Measurements from ENCODE around the gene GAMT. TPM values are rescaled to one million over a fixed set of nuclear protein-coding genes. Genes with fewer than 3 reads are reported as not detected.

GAMT gene
- total and polyA plus RNA-seq, 2 donors (not counting 3 experiments of a cell fraction or from before 2014, with no cell fraction given) = 22.1 to 36.9 TPM

- peaks cover 0 to 16% of the 10 kb centered on the region in 2 experiments for H3K36me3 ChIP-seq (ENCODE audit: control insufficient read depth in 2 of 2, extremely low read depth in 1 of 2, insufficient read depth in 2 of 2, low read length in 2 of 2)
- peak overlapping the region; percentile 83 for H3K9ac ChIP-seq (replicated peaks; ENCODE audit: extremely low read depth, insufficient read depth, low read length)
- H2AFZ ChIP-seq (ENCODE audit: low read depth, low read length) = no peak overlapping the region
- peak overlapping the region; percentile 18 for H3K27ac ChIP-seq (ENCODE audit: insufficient read depth, low read depth, low read length)
- no peaks in the 10 kb centered on the region for H3K27me3 ChIP-seq (ENCODE audit: control insufficient read depth in 2 of 2, insufficient read depth in 2 of 2, low read length in 2 of 2)
- TF ChIP-seq MAX (IDR thresholded peaks at IDR 0.05; ENCODE audit: insufficient read depth, insufficient read length) (no peak), MYC (IDR thresholded peaks at IDR 0.05; ENCODE audit: low read depth, low read length) (no peak), GATA2 (IDR thresholded peaks at IDR 0.05; ENCODE audit: insufficient read depth, insufficient read length, low read depth, low read length) (no peak), POLR2A (IDR thresholded peaks at IDR 0.05; ENCODE audit: low read depth, low read length) (no peak), FOS (IDR thresholded peaks at IDR 0.05; ENCODE audit: borderline replicate concordance, insufficient read depth, low read length) (no peak), EZH2 (IDR thresholded peaks at IDR 0.05; ENCODE audit: borderline replicate concordance, low read depth, low read length, severe bottlenecking) (no peak), JUN (IDR thresholded peaks at IDR 0.05; ENCODE audit: borderline replicate concordance, insufficient read depth, insufficient read length, low read depth) (no peak)
- intact Hi-C loops (cut with micrococcal nuclease) (loop anchor here (5.0 kb wide), 1 partner anchor 67 kb away; no protein-coding TSS in a partner anchor), dilution Hi-C loops (cut with MboI; ENCODE audit: extremely low pct_ligation_motif_present, low sequenced_read_pairs) (no loop called here)
- H3K4me2 ChIP-seq (ENCODE audit: insufficient read depth, low read length) = peak overlapping the region; percentile 91
- DNase-seq (ENCODE audit: low read depth, low spot score) = peak; percentile 63
- peak overlapping the region; percentile 69 to 84 (median 73) for H3K4me3 ChIP-seq (replicated peaks in 1 of 3; ENCODE audit: insufficient read depth in 1 of 3, low read depth in 1 of 3, low read length in 3 of 3)
- ChIA-PET POLR2A (no interaction called here), CTCF (no interaction called here)
- H4K20me1 ChIP-seq (replicated peaks; ENCODE audit: control insufficient read depth, extremely low read depth, insufficient read depth, low read length) = no peaks in the 10 kb centered on the region
- no peaks in the 10 kb centered on the region for H3K9me1 ChIP-seq (replicated peaks; ENCODE audit: control insufficient read depth, extremely low read depth, insufficient read depth, low read length)
- peaks cover 10% of the 10 kb centered on the region for H3K79me2 ChIP-seq (ENCODE audit: control insufficient read depth, insufficient read depth, low read length)
- peaks cover 7% of the 10 kb centered on the region for H3K4me1 ChIP-seq (ENCODE audit: control insufficient read depth, extremely low read depth, insufficient read depth, low read length)
- H3K9me3 ChIP-seq (replicated peaks; ENCODE audit: control insufficient read depth, insufficient read depth, low read length) = no peaks in the 10 kb centered on the region
- FAIRE-seq = peak; percentile 74
- BruUV-seq (replicated peaks) = TSS peak; percentile 20
Observed at GRCh38 chr19:1384478-1385110, 16.7 kb downstream of the GAMT start.

GRCh38 chr19:1384085-1384462 lies 17.3 kb downstream of the GAMT start:
- Histone ChIP-seq H3K4me1 (ENCODE audit: control insufficient read depth, extremely low read depth, insufficient read depth, low read length) (peaks cover 7% of the 10 kb centered on the region), H3K9me3 (replicated peaks; ENCODE audit: control insufficient read depth, insufficient read depth, low read length) (no peaks in the 10 kb centered on the region), H3K4me2 (ENCODE audit: insufficient read depth, low read length) (peak overlapping the region; percentile 91), H3K27me3 (ENCODE audit: control insufficient read depth in 2 of 2, insufficient read depth in 2 of 2, low read length in 2 of 2) (no peaks in the 10 kb centered on the region), H3K9ac (replicated peaks; ENCODE audit: extremely low read depth, insufficient read depth, low read length) (peak overlapping the region; percentile 83), H4K20me1 (replicated peaks; ENCODE audit: control insufficient read depth, extremely low read depth, insufficient read depth, low read length) (no peaks in the 10 kb centered on the region), H2AFZ (ENCODE audit: low read depth, low read length) (peak overlapping the region; percentile 74), H3K36me3 (ENCODE audit: control insufficient read depth in 2 of 2, extremely low read depth in 1 of 2, insufficient read depth in 2 of 2, low read length in 2 of 2) (peaks cover 0 to 12% of the 10 kb centered on the region in 2 experiments), H3K9me1 (replicated peaks; ENCODE audit: control insufficient read depth, extremely low read depth, insufficient read depth, low read length) (no peaks in the 10 kb centered on the region), H3K79me2 (ENCODE audit: control insufficient read depth, insufficient read depth, low read length) (peaks cover 10% of the 10 kb centered on the region), H3K4me3 (replicated peaks in 1 of 3; ENCODE audit: insufficient read depth in 1 of 3, low read depth in 1 of 3, low read length in 3 of 3) (peak overlapping the region; percentile 69 to 84 (median 73)), H3K27ac (ENCODE audit: insufficient read depth, low read depth, low read length) (peak overlapping the region; percentile 18)
- TF ChIP-seq FOS (IDR thresholded peaks at IDR 0.05; ENCODE audit: borderline replicate concordance, insufficient read depth, low read length) (no peak), MAX (IDR thresholded peaks at IDR 0.05; ENCODE audit: insufficient read depth, insufficient read length) (no peak), MYC (IDR thresholded peaks at IDR 0.05; ENCODE audit: low read depth, low read length) (no peak), POLR2AphosphoS5 (IDR thresholded peaks at IDR 0.05; ENCODE audit: insufficient read depth, low read depth, low read length) (no peak), CTCF (IDR thresholded peaks at IDR 0.05; ENCODE audit: extremely low read depth in 1 of 2, insufficient read depth in 1 of 2, low read depth in 1 of 2, low read length in 2 of 2) (no peak), GATA2 (IDR thresholded peaks at IDR 0.05; ENCODE audit: insufficient read depth, insufficient read length, low read depth, low read length) (no peak), JUN (IDR thresholded peaks at IDR 0.05; ENCODE audit: borderline replicate concordance, insufficient read depth, insufficient read length, low read depth) (no peak), EZH2 (IDR thresholded peaks at IDR 0.05; ENCODE audit: borderline replicate concordance, low read depth, low read length, severe bottlenecking) (no peak), POLR2A (IDR thresholded peaks at IDR 0.05; ENCODE audit: low read depth, low read length) (no peak)
- FAIRE-seq (no peak), DNase-seq (ENCODE audit: low read depth, low spot score) (no peak)
- dilution Hi-C loops (cut with MboI; ENCODE audit: extremely low pct_ligation_motif_present, low sequenced_read_pairs) = no loop called here
- intact Hi-C loops (cut with micrococcal nuclease) = loop anchor here (5.0 kb wide), 1 partner anchor 67 kb away; no protein-coding TSS in a partner anchor
- no TSS peak for BruUV-seq (replicated peaks)
- CTCF ChIA-PET = no interaction called here
- POLR2A ChIA-PET = no interaction called here
